K562 (cell line): ENCODE results near the gene NTNG1.

Experiments used
- CHD1 ChIP-seq: fragments of 200-600 bp; sonication (generic); IDR thresholded peaks from one replicate; pipeline ENCODE4 v1.6.1; 2012; ENCODE audit warnings: mild to moderate bottlenecking, moderate library complexity, low read length, inconsistent platforms
- CREM ChIP-seq: IDR thresholded peaks from 2 replicates; pipeline ENCODE4 v1.6.1; 2014; ENCODE audit warnings: antibody characterized with exemption, low read depth
- CTCF ChIP-seq, 3 experiments: IDR thresholded peaks in 2 of 3; conservative IDR thresholded peaks in 1 of 3; 2 replicates each; pipeline ENCODE4 v1.5.1; 2011 to 2012; ENCODE audit warnings: low read length in 3 of 3, mild to moderate bottlenecking in 3 of 3, control low read depth in 2 of 3, improper control_type of control experiment in 1 of 3, inconsistent platforms in 1 of 3, low read depth in 1 of 3, mixed read lengths in 1 of 3, moderate library complexity in 1 of 3; ENCODE audit not compliant: insufficient read depth in 2 of 3
- FOXK2 ChIP-seq, 2 experiments: fragments of 450-650 bp; IDR thresholded peaks in 1 of 2; conservative IDR thresholded peaks in 1 of 2; 2 replicates each; pipeline ENCODE4 v1.6.1; 2016; ENCODE audit warnings: low read depth in 2 of 2, mild to moderate bottlenecking in 1 of 2
- MEF2A ChIP-seq: IDR thresholded peaks from 2 replicates; pipeline ENCODE4 v1.6.1; 2011; ENCODE audit warnings: low read depth, mild to moderate bottlenecking, low read length, moderate library complexity; ENCODE audit not compliant: control insufficient read depth
- PURB ChIP-seq: sonication (generic); formaldehyde crosslinking; IDR thresholded peaks from 2 replicates; pipeline ENCODE4 v1.9.0; 2021; ENCODE audit warnings: low read depth, mild to moderate bottlenecking, missing genetic modification reagents
- TBL1XR1 ChIP-seq, 2 experiments: IDR thresholded peaks; 2 replicates each; pipeline ENCODE4 v1.6.1; 2012; ENCODE audit warnings: improper control_type of control experiment in 2 of 2, low read length in 2 of 2, mild to moderate bottlenecking in 1 of 2

GRCh38 chr1:107298526-107298925 lies 157.7 kb downstream of the NTNG1 start:
- TF ChIP-seq FOXK2 (conservative IDR thresholded peaks at IDR 0.05 in 1 of 2, IDR thresholded peaks at IDR 0.05 in 1 of 2; ENCODE audit: low read depth in 2 of 2) = no peak
- no peak for TF ChIP-seq CTCF (IDR thresholded peaks at IDR 0.05 in 2 of 3, conservative IDR thresholded peaks at IDR 0.05 in 1 of 3; ENCODE audit: insufficient read depth in 2 of 3, low read depth in 1 of 3, low read length in 3 of 3)
- no peak for TF ChIP-seq PURB (CRISPR knock-in tag)
- no peak for TF ChIP-seq CREM
- no peak for TF ChIP-seq TBL1XR1 (IDR thresholded peaks at IDR 0.05; ENCODE audit: low read length in 2 of 2)
- no peak for TF ChIP-seq MEF2A
- no peak for TF ChIP-seq CHD1
